H9 (cell line): Measurements from ENCODE around the gene PDLIM7. TPM values are rescaled to one million over a fixed set of nuclear protein-coding genes. Genes with fewer than 3 reads are reported as not detected.

Experiments used
- DNase-seq: peaks from one replicate; pipeline ENCODE4 v3.0.0-alpha.2; 2017
- H2AFZ ChIP-seq: one replicate; pipeline ENCODE4 v1.6.1; 2013; ENCODE audit warnings: mild to moderate bottlenecking, low read length, control low read depth, moderate library complexity
- H2AK5ac ChIP-seq: 2 replicates; pipeline ENCODE4 v1.6.1; 2013; ENCODE audit warnings: low read length, control low read depth, mixed read lengths; ENCODE audit not compliant: insufficient read length
- H2BK120ac ChIP-seq: one replicate; pipeline ENCODE4 v1.6.1; 2013; ENCODE audit warnings: low read depth, mild to moderate bottlenecking, low read length, control low read depth, inconsistent platforms; ENCODE audit not compliant: poor library complexity, severe bottlenecking
- H2BK12ac ChIP-seq: 2 replicates; pipeline ENCODE4 v1.6.1; 2013; ENCODE audit warnings: low read length, control low read depth, mixed read lengths, low read depth; ENCODE audit not compliant: insufficient read length
- H2BK15ac ChIP-seq: 2 replicates; pipeline ENCODE4 v1.6.1; 2013; ENCODE audit warnings: low read depth, low read length, control low read depth
- H2BK20ac ChIP-seq: one replicate; pipeline ENCODE4 v1.6.1; 2013; ENCODE audit warnings: low read depth, mild to moderate bottlenecking, low read length, control low read depth, inconsistent platforms; ENCODE audit not compliant: poor library complexity, severe bottlenecking
- H2BK5ac ChIP-seq: 2 replicates; pipeline ENCODE4 v1.6.1; 2013; ENCODE audit warnings: low read length, control low read depth, mixed read lengths; ENCODE audit not compliant: insufficient read length
- H3K14ac ChIP-seq: 2 replicates; pipeline ENCODE4 v1.6.1; 2013; ENCODE audit warnings: low read length, control low read depth; ENCODE audit not compliant: insufficient read depth
- H3K18ac ChIP-seq: 2 replicates; pipeline ENCODE4 v1.6.1; 2013; ENCODE audit warnings: low read depth, mild to moderate bottlenecking, mixed read lengths, low read length, control low read depth; ENCODE audit not compliant: insufficient read length
- H3K23ac ChIP-seq: 2 replicates; pipeline ENCODE4 v1.6.1; 2013; ENCODE audit warnings: low read length, control low read depth, mixed read lengths, low read depth; ENCODE audit not compliant: insufficient read length
- H3K23me2 ChIP-seq: 2 replicates; pipeline ENCODE4 v1.6.1; 2013; ENCODE audit warnings: low read depth, mild to moderate bottlenecking, mixed read lengths, low read length, control low read depth; ENCODE audit not compliant: insufficient read length, poor library complexity, severe bottlenecking
- H3K27ac ChIP-seq: 2 replicates; pipeline ENCODE4 v1.5.1; 2013; ENCODE audit warnings: low read length, control low read depth, mixed read lengths, low read depth; ENCODE audit not compliant: insufficient read length
- H3K27me3 ChIP-seq: 2 replicates; pipeline ENCODE4 v1.6.1; 2013; ENCODE audit warnings: low read length, control low read depth, inconsistent platforms; ENCODE audit not compliant: insufficient read depth
- H3K4ac ChIP-seq: 2 replicates; pipeline ENCODE4 v1.6.1; 2013; ENCODE audit warnings: low read depth, mild to moderate bottlenecking, control low read depth, inconsistent platforms, low read length, moderate library complexity
- H3K4me1 ChIP-seq: 2 replicates; pipeline ENCODE4 v1.6.1; 2013; ENCODE audit warnings: low read length, control low read depth, inconsistent platforms; ENCODE audit not compliant: insufficient read depth
- H3K4me2 ChIP-seq: 2 replicates; pipeline ENCODE4 v1.6.1; 2013; ENCODE audit warnings: low read length, control low read depth, mixed read lengths; ENCODE audit not compliant: insufficient read length, insufficient read depth
- H3K56ac ChIP-seq: 2 replicates; pipeline ENCODE4 v1.6.1; 2013; ENCODE audit warnings: low read depth, mild to moderate bottlenecking, mixed read lengths, low read length, control low read depth; ENCODE audit not compliant: insufficient read length
- H3K79me1 ChIP-seq: 2 replicates; pipeline ENCODE4 v1.6.1; 2013; ENCODE audit warnings: low read depth, mild to moderate bottlenecking, moderate library complexity, low read length, control low read depth, inconsistent platforms; ENCODE audit not compliant: insufficient read depth, poor library complexity, severe bottlenecking
- H3K79me2 ChIP-seq: 2 replicates; pipeline ENCODE4 v1.6.1; 2013; ENCODE audit warnings: low read length, control low read depth, inconsistent platforms; ENCODE audit not compliant: insufficient read depth
- H3K9ac ChIP-seq: 2 replicates; pipeline ENCODE4 v1.6.1; 2013; ENCODE audit warnings: low read length, control low read depth, mixed read lengths; ENCODE audit not compliant: insufficient read length; ENCODE audit errors: extremely low read depth
- H3K9me3 ChIP-seq: one replicate; pipeline ENCODE4 v1.6.1; 2013; ENCODE audit warnings: low read depth, low read length, inconsistent platforms; ENCODE audit not compliant: control insufficient read depth
- H3T11ph ChIP-seq: one replicate; pipeline ENCODE4 v1.6.1; 2013; ENCODE audit warnings: mild to moderate bottlenecking, low read length, control low read depth, inconsistent platforms
- H4K20me1 ChIP-seq: one replicate; pipeline ENCODE4 v1.6.1; 2013; ENCODE audit not compliant: control insufficient read depth, insufficient read length, insufficient read depth
- H4K5ac ChIP-seq: 2 replicates; pipeline ENCODE4 v1.6.1; 2013; ENCODE audit warnings: low read depth, mild to moderate bottlenecking, mixed read lengths, low read length, control low read depth; ENCODE audit not compliant: insufficient read length
- H4K8ac ChIP-seq: replicated peaks from 2 replicates; pipeline ENCODE4 v1.6.1; 2013; ENCODE audit warnings: low read length, control low read depth, mixed read lengths, low read depth; ENCODE audit not compliant: insufficient read length
- H4K91ac ChIP-seq: 2 replicates; pipeline ENCODE4 v1.6.1; 2013; ENCODE audit warnings: low read depth, mild to moderate bottlenecking, moderate library complexity, mixed read lengths, low read length, control low read depth; ENCODE audit not compliant: insufficient read length
- H3K27ac Mint-ChIP-seq, 3 experiments: 2 replicates in 2 of 3; 3 replicates in 1 of 3; pipeline ENCODE4 v1.8.0; 2020 to 2021; ENCODE audit warnings: mixed read lengths in 3 of 3, mild to moderate bottlenecking in 1 of 3, moderate library complexity in 1 of 3
- H3K27me3 Mint-ChIP-seq: 2 replicates; pipeline ENCODE4 v1.8.0; 2021; ENCODE audit warnings: low read depth, mild to moderate bottlenecking, moderate library complexity, mixed read lengths
- H3K36me3 Mint-ChIP-seq, 3 experiments: 2 replicates in 2 of 3; 3 replicates in 1 of 3; pipeline ENCODE4 v1.8.0; 2020 to 2021; ENCODE audit warnings: low read depth in 3 of 3, mixed read lengths in 3 of 3; ENCODE audit not compliant: insufficient read depth in 1 of 3
- H3K4me1 Mint-ChIP-seq, 2 experiments: 2 replicates each; pipeline ENCODE4 v1.8.0; 2020; ENCODE audit warnings: mixed read lengths in 2 of 2
- H3K4me3 Mint-ChIP-seq, 2 experiments: 2 replicates in 1 of 2; 3 replicates in 1 of 2; pipeline ENCODE4 v1.8.0; 2020 to 2021; ENCODE audit warnings: mild to moderate bottlenecking in 2 of 2, mixed read lengths in 2 of 2, moderate library complexity in 1 of 2
- H3K9me3 Mint-ChIP-seq, 2 experiments: 2 replicates in 1 of 2; 3 replicates in 1 of 2; pipeline ENCODE4 v1.8.0; 2020; ENCODE audit warnings: mild to moderate bottlenecking in 2 of 2, mixed read lengths in 2 of 2, moderate library complexity in 1 of 2
- WGBS: extraction: QIAGEN DNeasy Blood & Tissue Kit; methylation state at CpG from one replicate; pipeline ENCODE4 v1.1.7; 2013; ENCODE audit warnings: missing lambda C conversion rate, low lambda C conversion rate, mixed read lengths; ENCODE audit not compliant: insufficient read length; ENCODE audit errors: extremely low coverage; 5-methylcytosine and 5-hydroxymethylcytosine counted together
- total RNA-seq: library from RNA; stranded (reverse); gene quantifications from 2 replicates; pipeline ENCODE4 v1.2.1, GENCODE V29; 2021
- TF ChIP-seq, protein P1 (sequence below): fragments of 200-600 bp; sonication (generic); conservative IDR thresholded peaks from 3 replicates; pipeline ENCODE4 v1.8.0; 2021; ENCODE audit warnings: antibody characterized with exemption, mild to moderate bottlenecking

Gene PDLIM7
- total RNA-seq, 1 experiment from 2014 or later, result 137 TPM

DNA sequence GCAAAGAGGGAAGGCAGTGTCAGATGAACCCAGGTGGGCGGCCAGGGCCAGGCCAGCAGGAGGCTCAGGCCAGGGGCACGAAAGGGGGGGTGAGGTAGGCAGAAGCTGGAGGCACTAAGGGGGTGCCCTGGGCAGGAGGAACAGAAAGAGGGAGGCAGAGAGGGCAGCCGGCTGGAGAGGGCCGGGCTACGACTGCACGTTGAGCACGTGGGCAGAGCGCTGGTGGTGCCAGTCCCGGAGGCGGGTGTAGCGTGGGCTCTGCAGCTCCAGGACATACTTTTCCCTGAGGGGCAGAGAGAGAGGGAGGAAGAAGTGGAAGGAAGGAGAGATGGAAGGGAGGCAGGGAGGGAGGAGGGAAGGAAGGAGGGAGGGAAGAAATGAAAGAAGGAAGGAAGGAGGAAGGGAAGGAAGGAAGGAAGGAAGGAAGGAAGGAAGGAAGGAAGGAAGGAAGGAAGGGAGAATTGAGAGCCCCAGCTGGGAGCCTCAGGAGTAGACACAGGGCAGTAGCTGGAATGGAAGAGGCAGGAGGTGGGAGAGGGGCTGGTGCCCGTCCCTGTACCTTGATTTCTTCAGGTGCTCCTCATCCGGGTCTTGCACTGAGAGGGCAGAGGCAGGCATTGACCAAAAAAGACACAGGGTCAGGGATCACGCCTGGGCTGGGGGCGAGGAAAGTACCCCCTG is 7.0 kb downstream of the PDLIM7 start:
- Histone ChIP-seq H2BK20ac (no peak overlapping the region), H3K79me2 (no peaks in the 10 kb centered on the region), H2BK120ac (no peak overlapping the region), H2AFZ (no peak overlapping the region), H2BK15ac (no peak overlapping the region), H3K18ac (no peak overlapping the region), H3K27ac (no peak overlapping the region), H4K91ac (no peak overlapping the region), H3T11ph (no peak overlapping the region), H3K4ac (no peak overlapping the region), H4K5ac (no peak overlapping the region), H3K27me3 (no peaks in the 10 kb centered on the region), H2BK5ac (no peak overlapping the region), H2BK12ac (no peak overlapping the region), H3K4me1 (no peaks in the 10 kb centered on the region; the same call in 1 of the 2 replicates), H3K23ac (no peak overlapping the region), H3K14ac (no peak overlapping the region), H3K4me2 (no peak overlapping the region), H3K79me1 (no peaks in the 10 kb centered on the region), H3K9me3 (no peaks in the 10 kb centered on the region), H3K9ac (no peak overlapping the region), H4K20me1 (no peaks in the 10 kb centered on the region), H3K23me2 (no peaks in the 10 kb centered on the region), H3K56ac (no peak overlapping the region), H2AK5ac (no peak overlapping the region), H4K8ac (no peak overlapping the region)
- H3K4me3 Mint-ChIP-seq, result no peak overlapping the region
- peak overlapping the region in 1 of 3 experiments; percentile 91; a peak in 2 of 7 replicates for H3K27ac Mint-ChIP-seq
- no peaks in the 10 kb centered on the region for H3K27me3 Mint-ChIP-seq
- no peaks in the 10 kb centered on the region; a peak in 1 of 5 replicates for H3K9me3 Mint-ChIP-seq
- peaks cover 41 to 76% (median 67%) of the 10 kb centered on the region in 3 experiments for H3K36me3 Mint-ChIP-seq
- H3K4me1 Mint-ChIP-seq, result peaks cover 12 to 34% of the 10 kb centered on the region in 2 experiments
- TF ChIP-seq, protein P1, sequence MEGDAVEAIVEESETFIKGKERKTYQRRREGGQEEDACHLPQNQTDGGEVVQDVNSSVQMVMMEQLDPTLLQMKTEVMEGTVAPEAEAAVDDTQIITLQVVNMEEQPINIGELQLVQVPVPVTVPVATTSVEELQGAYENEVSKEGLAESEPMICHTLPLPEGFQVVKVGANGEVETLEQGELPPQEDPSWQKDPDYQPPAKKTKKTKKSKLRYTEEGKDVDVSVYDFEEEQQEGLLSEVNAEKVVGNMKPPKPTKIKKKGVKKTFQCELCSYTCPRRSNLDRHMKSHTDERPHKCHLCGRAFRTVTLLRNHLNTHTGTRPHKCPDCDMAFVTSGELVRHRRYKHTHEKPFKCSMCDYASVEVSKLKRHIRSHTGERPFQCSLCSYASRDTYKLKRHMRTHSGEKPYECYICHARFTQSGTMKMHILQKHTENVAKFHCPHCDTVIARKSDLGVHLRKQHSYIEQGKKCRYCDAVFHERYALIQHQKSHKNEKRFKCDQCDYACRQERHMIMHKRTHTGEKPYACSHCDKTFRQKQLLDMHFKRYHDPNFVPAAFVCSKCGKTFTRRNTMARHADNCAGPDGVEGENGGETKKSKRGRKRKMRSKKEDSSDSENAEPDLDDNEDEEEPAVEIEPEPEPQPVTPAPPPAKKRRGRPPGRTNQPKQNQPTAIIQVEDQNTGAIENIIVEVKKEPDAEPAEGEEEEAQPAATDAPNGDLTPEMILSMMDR, result no peak
- no peak for DNase-seq
- no CpG with 5 or more reads among the region's 15 CpGs for WGBS
